HG03457 (cell line): ENCODE data around the gene LYRM9.
"Not testable (repeated sequence)": the region's sequence is repeated elsewhere in the genome, so short reads cannot be mapped to it uniquely, and the experiment has no call there.

Experiments
- ATAC-seq: cut with Tn5 transposase; IDR thresholded peaks from one replicate; pipeline ENCODE4 v1.9.1; 2021; ENCODE audit warnings: moderate number of reproducible peaks; ENCODE audit not compliant: unreplicated experiment

LYRM9 gene

GRCh38 chr17:27878776-27879562, 14.2 kb downstream of the LYRM9 start:
- ATAC-seq, result no peak

GRCh38 chr17:27873746-27874145, 19.4 kb downstream of the LYRM9 start:
- no peak for ATAC-seq

- no peak for ATAC-seq
Measured at GRCh38 chr17:27873211-27873610, 20.0 kb downstream of the LYRM9 start.

GRCh38 chr17:27872776-27873175, 20.4 kb downstream of the LYRM9 start:
- no peak for ATAC-seq

GRCh38 chr17:27871407-27871806, 21.8 kb downstream of the LYRM9 start:
- no peak for ATAC-seq

GRCh38 chr17:27870345-27870744, 22.8 kb downstream of the LYRM9 start:
- ATAC-seq, result no peak

GRCh38 chr17:27868565-27868964, 24.6 kb downstream of the LYRM9 start:
- ATAC-seq, result no peak

- no peak for ATAC-seq
Measured at GRCh38 chr17:27862840-27863239, 30.3 kb downstream of the LYRM9 start.

- ATAC-seq, result no peak
Measured at GRCh38 chr17:27862004-27862403, 31.2 kb downstream of the LYRM9 start.

GRCh38 chr17:27860971-27861664, 32.0 kb downstream of the LYRM9 start:
- ATAC-seq, result no peak

GRCh38 chr17:27858621-27859305, 34.4 kb downstream of the LYRM9 start:
- ATAC-seq, result no peak

- ATAC-seq, result no peak
Measured at GRCh38 chr17:27856676-27857432, 36.3 kb downstream of the LYRM9 start.

GRCh38 chr17:27855454-27855853, 37.7 kb downstream of the LYRM9 start:
- no peak for ATAC-seq

GRCh38 chr17:27854163-27854562, 39.0 kb downstream of the LYRM9 start:
- no peak for ATAC-seq

GRCh38 chr17:27853091-27853490, 40.1 kb downstream of the LYRM9 start:
- no peak for ATAC-seq

GRCh38 chr17:27849474-27850185, 43.5 kb downstream of the LYRM9 start:
- no peak for ATAC-seq

GRCh38 chr17:27848931-27849330, 44.2 kb downstream of the LYRM9 start:
- ATAC-seq, result no peak

- not testable (repeated sequence) for ATAC-seq
Measured at GRCh38 chr17:27846808-27847307, 46.3 kb downstream of the LYRM9 start.

GRCh38 chr17:27846042-27846655, 47.0 kb downstream of the LYRM9 start:
- ATAC-seq, result no peak
